PC-9 (cell line): ENCODE data around the gene CLEC16A. TPM values are rescaled to one million over a fixed set of nuclear protein-coding genes. Genes with fewer than 3 reads are reported as not detected.

ENCODE experiments used
- BruUV-seq: library from RNA; stranded (reverse); fragments of 400-500 nt; replicated peaks from 2 replicates; lab custom pipeline; 2021; lab: Mats Ljungman, UMichigan
- CTCF ChIA-PET: fragments of 300-600 bp; sonication (Branson Sonifier 250); formaldehyde crosslinking; loops from one replicate; lab custom pipeline; 2022; ENCODE audit warnings: antibody characterized with exemption; lab: Charles Lee
- POLR2A ChIA-PET: fragments of 300-600 bp; sonication (Branson Sonifier 250); formaldehyde crosslinking; loops from one replicate; lab custom pipeline; 2022; ENCODE audit warnings: antibody characterized with exemption; ENCODE audit not compliant: unreplicated experiment; lab: Charles Lee
- DNase-seq, 2 experiments: peaks; one replicate each; pipeline versions ENCODE4 v3.0.0 to v3.0.0-alpha.2; 2015 to 2022; ENCODE audit warnings: mixed read lengths in 1 of 2
- H2AFZ ChIP-seq: fragments of 200-600 bp; sonication (generic); 2 replicates; pipeline ENCODE4 v1.8.1; 2017; ENCODE audit warnings: antibody characterized with exemption
- H3F3A ChIP-seq: fragments of 200-600 bp; sonication (generic); 2 replicates; pipeline ENCODE4 v1.8.1; 2017; ENCODE audit warnings: antibody characterized with exemption, mild to moderate bottlenecking, low read depth; ENCODE audit not compliant: insufficient read depth
- H3K27ac ChIP-seq: fragments of 200-600 bp; sonication (generic); 2 replicates; pipeline ENCODE4 v1.6.1; 2016; ENCODE audit warnings: mixed run types
- H3K27me3 ChIP-seq: fragments of 200-600 bp; sonication (generic); 2 replicates; pipeline ENCODE4 v1.6.1; 2016; ENCODE audit warnings: low read depth, mixed run types; ENCODE audit not compliant: insufficient read depth
- H3K36me3 ChIP-seq: fragments of 200-600 bp; sonication (generic); 2 replicates; pipeline ENCODE4 v1.6.1; 2016; ENCODE audit warnings: low read depth, mixed run types
- H3K4me1 ChIP-seq: fragments of 200-600 bp; sonication (generic); replicated peaks from 2 replicates; pipeline ENCODE4 v1.6.1; 2016; ENCODE audit warnings: mixed run types; ENCODE audit not compliant: insufficient read depth
- H3K4me2 ChIP-seq: fragments of 200-600 bp; sonication (generic); 2 replicates; pipeline ENCODE4 v1.6.1; 2017; ENCODE audit warnings: mixed run types
- H3K4me3 ChIP-seq: fragments of 200-600 bp; sonication (generic); 2 replicates; pipeline ENCODE4 v1.6.1; 2016; ENCODE audit warnings: mixed run types
- H3K79me2 ChIP-seq: fragments of 200-600 bp; sonication (generic); 2 replicates; pipeline ENCODE4 v1.6.1; 2017; ENCODE audit warnings: low read depth, mixed run types
- H3K9me2 ChIP-seq: fragments of 200-600 bp; sonication (generic); 2 replicates; pipeline ENCODE4 v1.8.1; 2017; ENCODE audit warnings: mild to moderate bottlenecking; ENCODE audit not compliant: insufficient read depth
- H3K9me3 ChIP-seq: fragments of 200-600 bp; sonication (generic); 2 replicates; pipeline ENCODE4 v1.8.1; 2016; ENCODE audit warnings: low read depth; ENCODE audit not compliant: insufficient read depth
- H4K20me1 ChIP-seq: fragments of 200-600 bp; sonication (generic); 2 replicates; pipeline ENCODE4 v1.8.1; 2017; ENCODE audit not compliant: insufficient read depth
- EZH2 ChIP-seq: fragments of 200-600 bp; sonication (generic); IDR thresholded peaks from 2 replicates; pipeline ENCODE4 v1.8.0; 2017; ENCODE audit warnings: antibody characterized with exemption, low read depth
- intact Hi-C: fragments of 100-400 bp; cut with micrococcal nuclease; formaldehyde crosslinking; loops from one replicate; pipeline ENCODE4 v1.10.0; 2022; ENCODE audit not compliant: unreplicated experiment
- total RNA-seq: library from RNA; stranded (reverse); gene quantifications from 2 replicates; pipeline ENCODE4 v1.2.3, GENCODE V29; 2021
- TF ChIP-seq, protein P1 (sequence below): fragments of 200-600 bp; sonication (generic); conservative IDR thresholded peaks from 2 replicates; pipeline ENCODE4 v1.6.1; 2017; ENCODE audit warnings: mixed run types, antibody characterized with exemption, mild to moderate bottlenecking, moderate library complexity

Gene CLEC16A
- total RNA-seq, 1 experiment from 2014 or later, result 34.9 TPM

- Histone ChIP-seq H3K4me3 (no peak overlapping the region), H3K36me3 (no peaks in the 10 kb centered on the region), H3K4me1 (no peaks in the 10 kb centered on the region), H3F3A (no peaks in the 10 kb centered on the region), H4K20me1 (no peaks in the 10 kb centered on the region), H3K27me3 (no peaks in the 10 kb centered on the region), H3K4me2 (no peak overlapping the region), H3K9me3 (no peaks in the 10 kb centered on the region), H2AFZ (no peak overlapping the region), H3K79me2 (no peaks in the 10 kb centered on the region), H3K27ac (no peak overlapping the region), H3K9me2 (no peaks in the 10 kb centered on the region)
- no TSS peak for BruUV-seq
- intact Hi-C loops, result no loop called here
- CTCF ChIA-PET, result no interaction called here
- POLR2A ChIA-PET, result no interaction called here
- DNase-seq, result no peak
- TF ChIP-seq, protein P1, sequence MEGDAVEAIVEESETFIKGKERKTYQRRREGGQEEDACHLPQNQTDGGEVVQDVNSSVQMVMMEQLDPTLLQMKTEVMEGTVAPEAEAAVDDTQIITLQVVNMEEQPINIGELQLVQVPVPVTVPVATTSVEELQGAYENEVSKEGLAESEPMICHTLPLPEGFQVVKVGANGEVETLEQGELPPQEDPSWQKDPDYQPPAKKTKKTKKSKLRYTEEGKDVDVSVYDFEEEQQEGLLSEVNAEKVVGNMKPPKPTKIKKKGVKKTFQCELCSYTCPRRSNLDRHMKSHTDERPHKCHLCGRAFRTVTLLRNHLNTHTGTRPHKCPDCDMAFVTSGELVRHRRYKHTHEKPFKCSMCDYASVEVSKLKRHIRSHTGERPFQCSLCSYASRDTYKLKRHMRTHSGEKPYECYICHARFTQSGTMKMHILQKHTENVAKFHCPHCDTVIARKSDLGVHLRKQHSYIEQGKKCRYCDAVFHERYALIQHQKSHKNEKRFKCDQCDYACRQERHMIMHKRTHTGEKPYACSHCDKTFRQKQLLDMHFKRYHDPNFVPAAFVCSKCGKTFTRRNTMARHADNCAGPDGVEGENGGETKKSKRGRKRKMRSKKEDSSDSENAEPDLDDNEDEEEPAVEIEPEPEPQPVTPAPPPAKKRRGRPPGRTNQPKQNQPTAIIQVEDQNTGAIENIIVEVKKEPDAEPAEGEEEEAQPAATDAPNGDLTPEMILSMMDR, result no peak
These were observed 208.4 kb downstream of the CLEC16A start for GRCh38 chr16:11152677-11153331.

DNA sequence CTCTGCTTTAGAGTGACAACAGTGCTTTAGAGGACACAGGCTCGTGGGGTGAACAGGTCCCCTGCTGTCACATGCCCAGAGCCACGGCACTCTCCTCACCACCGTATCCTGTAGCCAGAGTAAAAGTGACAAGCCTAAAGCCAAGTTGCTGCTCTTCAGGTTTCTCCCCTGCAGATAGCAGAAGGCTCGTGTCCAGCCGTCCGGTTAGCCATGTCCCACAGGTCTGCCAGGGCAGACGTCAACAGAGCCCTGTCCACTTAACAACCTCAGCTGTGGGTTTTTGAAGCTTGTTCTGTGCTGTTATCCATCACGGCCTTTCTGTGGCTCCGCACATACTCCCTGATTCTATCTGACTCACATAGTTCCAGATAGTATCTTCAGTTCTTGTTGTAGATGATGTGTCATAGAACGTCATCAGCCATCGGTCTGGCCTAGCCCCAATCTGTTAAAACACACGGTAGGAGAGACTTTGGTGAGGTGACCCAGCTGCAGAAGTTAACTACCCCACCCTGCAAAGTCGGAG lies 211.0 kb downstream of the CLEC16A start:
- Histone ChIP-seq H3K9me3 (no peaks in the 10 kb centered on the region), H3K4me1 (no peaks in the 10 kb centered on the region), H3K4me2 (no peak overlapping the region), H3K27ac (no peak overlapping the region), H4K20me1 (no peaks in the 10 kb centered on the region), H3K9me2 (no peaks in the 10 kb centered on the region), H2AFZ (no peak overlapping the region), H3K36me3 (no peaks in the 10 kb centered on the region), H3K4me3 (no peak overlapping the region), H3F3A (no peaks in the 10 kb centered on the region), H3K79me2 (no peaks in the 10 kb centered on the region), H3K27me3 (no peaks in the 10 kb centered on the region)
- DNase-seq, result peak; percentile 23 to 45
- BruUV-seq, result no TSS peak
- intact Hi-C loops, result loop anchor here (1.0 kb wide), 1 partner anchor 46 kb away; no protein-coding TSS in a partner anchor
- TF ChIP-seq, protein P1, result no peak
- TF ChIP-seq EZH2, result no peak
- CTCF ChIA-PET, result interaction anchor here (0.7 kb wide), 1 partner anchor 147 kb away, joined by 3 read pairs; no protein-coding TSS in a partner anchor
- POLR2A ChIA-PET, result no interaction called here

GRCh38 chr16:11156401-11156800 lies 212.0 kb downstream of the CLEC16A start:
- Histone ChIP-seq H3K4me1 (no peaks in the 10 kb centered on the region), H2AFZ (no peak overlapping the region), H3K27ac (no peak overlapping the region), H3K9me2 (no peaks in the 10 kb centered on the region), H3K27me3 (no peaks in the 10 kb centered on the region), H3K4me3 (no peak overlapping the region), H3K79me2 (no peaks in the 10 kb centered on the region), H3K9me3 (no peaks in the 10 kb centered on the region), H3K4me2 (no peak overlapping the region), H3K36me3 (no peaks in the 10 kb centered on the region), H3F3A (no peaks in the 10 kb centered on the region), H4K20me1 (no peaks in the 10 kb centered on the region)
- intact Hi-C loops, result no loop called here
- ChIA-PET POLR2A (no interaction called here), CTCF (no interaction called here)
- TF ChIP-seq EZH2, result no peak
- TF ChIP-seq, protein P1, result no peak
- BruUV-seq, result no TSS peak
- no peak for DNase-seq
